DMS114 treated with DMSO at 0.1 percent for 48 hours (cell line): ENCODE measurements around the gene COMMD8.
"Not testable (repeated sequence)": the region's sequence is repeated elsewhere in the genome, so short reads cannot be mapped to it uniquely, and the experiment has no call there.

Experiments used
- DNase-seq: peaks from one replicate; lab custom pipeline; 2025; ENCODE audit not compliant: unreplicated experiment; lab: John Stamatoyannopoulos, UW

Gene COMMD8

DNA sequence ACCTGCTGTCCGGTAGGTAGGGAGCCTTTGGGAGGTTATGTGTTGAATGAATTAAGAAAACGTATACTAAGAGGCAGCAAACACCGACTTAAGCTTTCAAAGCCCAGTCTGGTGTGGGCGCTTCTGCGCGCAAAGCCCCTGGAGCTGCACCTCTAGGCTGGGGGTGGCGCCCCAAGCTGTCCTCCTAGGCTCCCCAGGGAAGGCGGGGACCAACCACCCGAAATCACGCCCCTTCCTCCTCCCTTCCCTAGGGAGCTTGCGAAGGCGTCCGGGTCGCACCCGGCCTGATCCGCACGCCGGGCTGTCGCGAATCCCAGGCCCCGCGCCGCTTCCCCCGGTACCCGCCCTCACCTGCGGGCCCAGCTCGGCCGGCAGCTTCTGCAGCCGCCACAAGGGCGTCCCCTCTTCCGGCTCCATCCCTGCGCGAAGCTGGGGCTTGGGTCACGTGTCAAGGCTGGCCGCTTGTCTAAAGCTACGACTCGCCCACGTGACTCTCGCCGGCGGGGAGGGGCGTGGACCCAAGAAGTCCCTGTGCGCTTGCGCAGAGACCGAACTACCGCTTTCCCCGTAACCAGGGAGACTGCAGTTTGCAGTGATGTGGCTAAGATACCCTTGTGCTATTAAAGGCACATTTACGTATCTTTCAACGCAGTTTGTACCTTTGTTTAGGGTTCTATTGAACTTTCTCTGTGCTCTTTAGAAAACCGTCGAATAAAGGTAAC lies at the start of gene COMMD8:
TSS of gene COMMD8 (minus strand) at position 468 of the 722 bp plus-strand sequence. CDS start at position 417, 51 bp downstream.
- peak; percentile 82 for DNase-seq

DNA sequence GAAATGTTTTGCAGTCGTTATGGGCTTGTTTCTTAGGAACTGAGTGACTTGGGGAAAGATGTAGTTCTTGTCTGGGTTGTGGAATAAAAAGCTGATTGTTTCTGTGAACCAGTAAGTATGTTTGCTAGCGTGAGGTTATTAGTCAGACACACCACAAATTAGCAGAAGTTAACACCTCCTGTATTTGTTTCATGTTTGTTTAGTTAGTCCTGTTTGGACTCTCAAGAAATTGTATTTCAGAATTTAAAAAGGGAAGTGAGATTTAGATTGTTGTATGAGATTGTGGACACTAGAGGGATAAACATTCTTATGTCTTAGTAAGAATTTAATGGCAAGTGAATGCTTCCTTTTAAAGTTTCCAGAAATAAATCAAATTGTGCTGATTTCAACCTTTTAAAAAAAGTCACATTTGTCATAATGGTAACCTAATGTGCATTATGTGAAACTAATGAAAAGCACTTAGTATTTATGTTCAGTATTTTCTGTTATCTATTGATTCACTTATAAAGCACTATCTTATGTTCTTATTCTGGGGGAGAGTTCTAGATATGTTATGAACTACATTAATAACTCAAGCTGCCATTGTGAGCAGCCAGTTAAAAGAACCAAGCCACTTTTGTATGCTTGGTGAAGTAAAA lies 47.1 kb upstream of the COMMD8 start:
- DNase-seq, result no peak

- no peak for DNase-seq
Measured at GRCh38 chr4:47505666-47506065, 42.2 kb upstream of the COMMD8 start.

DNA sequence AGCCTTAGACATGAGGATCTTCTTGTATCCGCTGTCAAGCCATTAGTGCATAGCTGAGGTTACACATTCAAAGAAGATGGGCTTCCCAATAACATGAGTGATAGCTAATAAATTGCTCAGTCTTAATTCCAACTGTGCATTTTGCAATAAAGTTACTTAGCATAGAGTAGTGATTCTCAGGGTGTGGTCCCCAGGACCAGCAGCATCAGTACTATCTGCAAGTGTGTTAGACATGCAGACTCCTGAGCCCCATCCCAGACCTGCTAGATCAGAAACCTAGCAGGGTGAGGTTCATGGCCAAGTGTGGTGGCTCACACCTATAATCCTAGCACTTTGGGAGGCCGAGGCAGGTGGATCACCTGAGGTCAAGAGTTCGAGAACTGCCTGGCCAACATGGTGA lies 41.6 kb upstream of the COMMD8 start:
- DNase-seq, result no peak

DNA sequence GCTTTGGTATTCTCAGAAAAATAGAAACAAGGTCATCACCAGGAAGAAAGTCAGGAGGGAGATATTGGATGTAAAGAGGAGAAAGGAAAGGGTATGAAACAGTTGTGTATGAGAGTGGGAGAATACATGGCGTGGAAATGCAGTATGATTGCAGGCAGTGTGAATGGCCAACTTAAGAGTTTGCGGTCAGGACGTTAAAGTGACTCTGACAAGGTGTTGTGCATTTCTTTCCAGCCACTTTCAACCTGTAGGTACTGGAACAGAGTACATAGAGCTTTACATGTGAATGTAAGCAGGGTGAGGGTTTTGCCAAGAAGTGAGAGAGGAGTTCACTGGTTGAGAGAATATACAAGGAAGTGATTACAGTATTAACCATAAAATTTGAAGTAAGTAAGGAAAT lies 37.3 kb upstream of the COMMD8 start:
- no peak for DNase-seq

DNA sequence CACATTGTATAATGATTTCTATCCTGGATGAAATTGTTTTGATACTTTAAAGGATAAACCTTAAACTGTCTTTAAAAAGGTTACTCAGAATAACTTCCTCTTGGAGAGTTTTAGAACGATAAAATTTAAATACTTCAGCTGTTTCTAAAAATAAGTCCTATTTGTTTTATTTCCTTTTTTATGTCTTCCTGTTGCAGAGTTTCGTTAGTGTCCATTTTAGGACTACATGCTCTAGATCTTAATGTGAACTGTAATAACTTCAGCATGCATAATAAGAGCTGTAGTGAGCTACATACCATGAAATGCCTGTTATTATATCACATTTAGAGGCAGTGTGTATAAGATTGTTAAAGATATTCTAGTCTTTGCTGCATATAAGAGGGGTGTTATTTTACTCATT lies 36.2 kb upstream of the COMMD8 start:
- no peak for DNase-seq

GRCh38 chr4:47498899-47499298 lies 35.4 kb upstream of the COMMD8 start:
- no peak for DNase-seq

DNA sequence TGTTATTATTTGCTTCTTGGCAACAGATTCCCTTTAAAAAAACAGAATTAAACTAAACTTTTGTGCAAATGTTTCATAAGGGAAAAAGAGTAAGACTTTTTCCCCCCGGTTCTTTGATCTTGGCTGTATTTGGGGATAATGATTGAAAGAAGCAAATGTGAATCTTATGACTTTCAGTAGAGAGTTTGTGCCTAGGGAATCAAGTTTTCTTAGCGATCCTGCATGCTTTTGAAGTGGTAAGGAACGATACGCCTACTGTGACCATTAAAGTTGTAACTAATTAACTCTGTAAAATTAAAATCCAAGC lies 30.6 kb upstream of the COMMD8 start:
- no peak for DNase-seq

GRCh38 chr4:47493238-47494123 lies 30.0 kb upstream of the COMMD8 start:
- DNase-seq, result no peak

DNA sequence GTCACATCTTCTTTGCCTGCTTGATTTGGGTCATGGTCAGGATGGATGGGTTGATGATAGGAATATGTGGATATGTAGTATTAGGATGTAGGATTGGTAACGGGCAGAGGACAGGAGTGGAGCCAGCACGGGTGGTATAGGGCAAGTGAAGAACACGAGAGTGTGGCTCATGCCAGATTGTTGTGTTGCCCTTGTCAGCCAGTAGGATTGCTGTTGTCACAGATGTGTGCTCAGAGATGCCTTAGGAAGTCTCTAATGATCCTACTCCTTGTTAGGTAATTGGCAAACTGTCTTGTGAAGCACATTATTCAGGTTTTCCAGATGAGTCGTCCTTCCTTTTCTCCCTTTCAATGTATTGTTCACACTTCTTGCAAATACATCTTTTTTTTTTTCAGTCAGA lies 27.0 kb upstream of the COMMD8 start:
- DNase-seq, result no peak

- DNase-seq, result no peak
Measured at GRCh38 chr4:47488706-47489105, 25.2 kb upstream of the COMMD8 start.

- DNase-seq, result not testable (repeated sequence)
Measured at GRCh38 chr4:47486727-47487126, 23.2 kb upstream of the COMMD8 start.

DNA sequence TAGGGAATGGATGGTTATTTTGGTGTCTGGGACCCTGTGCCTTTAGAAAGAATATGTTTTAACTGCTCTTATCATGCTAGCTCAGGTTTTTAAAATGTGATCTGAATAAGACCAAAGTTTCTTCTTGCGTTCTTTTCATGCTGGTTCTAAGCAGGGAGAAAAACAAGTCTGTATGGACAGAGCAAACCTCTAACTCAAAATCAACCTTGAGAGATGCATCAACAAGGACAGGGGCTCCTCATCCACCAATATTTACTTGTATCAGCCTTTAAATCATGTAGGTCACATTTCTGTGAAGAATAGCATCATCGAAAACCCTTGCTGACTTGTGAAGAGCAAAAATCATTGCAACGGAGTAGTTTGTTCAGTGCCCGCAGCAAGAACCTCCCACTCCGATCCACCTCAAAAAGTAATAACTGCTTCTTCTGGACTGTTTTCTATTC lies 22.8 kb upstream of the COMMD8 start:
- no peak for DNase-seq

- DNase-seq, result no peak
Measured at GRCh38 chr4:47485768-47486167, 22.3 kb upstream of the COMMD8 start.

DNA sequence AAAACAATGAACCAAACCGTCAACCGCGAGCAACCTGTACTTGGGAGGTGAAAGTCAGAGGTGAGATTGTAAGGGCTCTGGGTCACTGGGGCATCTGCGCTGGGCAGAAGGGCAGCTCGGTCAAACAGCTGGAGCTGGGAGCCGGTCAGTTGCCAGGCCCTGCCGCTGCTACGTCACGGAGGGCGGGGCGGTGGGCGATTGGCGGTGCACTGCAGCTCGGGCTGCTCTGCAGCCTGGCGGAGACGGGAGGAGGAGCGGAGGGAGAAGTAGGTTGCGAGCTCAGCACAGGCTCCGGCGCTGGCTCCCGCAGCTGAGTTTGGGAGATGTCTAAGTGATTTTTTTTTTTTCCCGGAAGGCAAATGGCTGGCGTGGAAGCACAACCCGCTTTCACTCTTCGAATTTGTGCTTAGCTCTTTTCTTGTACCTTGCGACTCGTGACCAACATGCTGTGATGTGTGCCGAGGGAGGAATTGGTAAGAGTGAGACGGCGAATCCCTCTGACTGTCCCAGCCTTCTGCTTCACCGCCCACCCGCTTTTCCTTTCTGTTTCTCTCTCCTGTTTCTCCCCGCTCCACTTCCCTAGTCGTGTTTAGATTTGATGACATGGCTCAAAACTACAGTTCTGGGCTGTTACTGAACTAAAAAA lies 21.7 kb upstream of the COMMD8 start, which contains the start of gene ATP10D:
TSS of gene ATP10D (plus strand) at position 229 of the 646 bp plus-strand sequence. CDS start 27,266 bp downstream, outside the sequence.
- DNase-seq, result peak; percentile 62

GRCh38 chr4:47484168-47484567 lies 20.7 kb upstream of the COMMD8 start:
- no peak for DNase-seq

- DNase-seq, result no peak
Measured at GRCh38 chr4:47483745-47484144, 20.2 kb upstream of the COMMD8 start.

- DNase-seq, result no peak
Measured at GRCh38 chr4:47482326-47482725, 18.8 kb upstream of the COMMD8 start.

GRCh38 chr4:47478804-47479203 lies 15.3 kb upstream of the COMMD8 start:
- DNase-seq, result no peak

- no peak for DNase-seq
Measured at GRCh38 chr4:47475411-47475810, 11.9 kb upstream of the COMMD8 start.

DNA sequence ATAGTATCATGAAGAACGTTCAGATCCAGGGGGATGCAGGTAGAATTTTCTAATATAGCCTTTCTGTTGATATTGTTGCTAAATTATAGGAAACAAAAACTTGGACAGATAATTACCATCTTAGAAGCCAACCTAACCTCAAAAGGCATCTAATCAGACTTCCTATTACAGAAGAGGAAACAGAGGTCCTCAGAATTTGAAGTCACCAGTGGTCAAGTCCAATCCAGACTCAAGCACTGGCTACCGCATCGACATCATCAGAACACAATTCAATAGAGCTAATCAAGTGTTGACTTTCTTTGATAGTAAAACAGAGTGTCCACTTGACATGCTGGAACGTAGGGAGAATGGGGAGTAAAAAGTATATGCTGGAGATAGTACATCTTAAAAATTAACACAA lies 11.3 kb upstream of the COMMD8 start:
- DNase-seq, result no peak
